Posterior vena cava (tissue), 2 donors: ENCODE data around the gene FOLH1. TPM values are rescaled to one million over a fixed set of nuclear protein-coding genes. Genes with fewer than 3 reads are reported as not detected.
"Not testable (repeated sequence)": the region's sequence is repeated elsewhere in the genome, so short reads cannot be mapped to it uniquely, and the experiment has no call there.

Source experiments
- DNase-seq: peaks from one replicate; pipeline ENCODE4 v3.0.0-alpha.2; 2020; ENCODE audit warnings: low spot score
- intact Hi-C, 2 donors: fragments of 100-400 bp; cut with DNase I; formaldehyde crosslinking; loops; one replicate each; pipeline versions ENCODE4 v1.14.1 to v1.14.2; 2022 to 2023
- long read RNA-seq, 2 donors: library from polyadenylated mRNA; unstranded; transcript quantifications; one replicate each; pipeline ENCODE4 v2.0.0, GENCODE V29; 2020 to 2021
- total RNA-seq, 2 donors: library from RNA; stranded (reverse); fragmentation: NEBNext Ultra II Directional; extraction: Animal tissue kit (Norgen Biotek cat#: 25700); gene quantifications; one replicate each; pipeline ENCODE4 v1.2.1, GENCODE V29; 2021
- donor health status: DM: yes; HTN: yes; CAD: no.
- donor health status: DM: yes; HTN: yes; CAD: no.

Gene FOLH1
- 1 to 10 TPM in 1 of 2 donors, under 1 TPM in 1; 0.71 to 2.5 TPM for total RNA-seq
- long read RNA-seq, donor 1, partial matches to known transcripts = 0 of 1 reads
- long read RNA-seq, donor 1, other reads (novel, unspliced or antisense) = 0 of 1 reads
- long read RNA-seq, donor 2 = 0 reads

DNA sequence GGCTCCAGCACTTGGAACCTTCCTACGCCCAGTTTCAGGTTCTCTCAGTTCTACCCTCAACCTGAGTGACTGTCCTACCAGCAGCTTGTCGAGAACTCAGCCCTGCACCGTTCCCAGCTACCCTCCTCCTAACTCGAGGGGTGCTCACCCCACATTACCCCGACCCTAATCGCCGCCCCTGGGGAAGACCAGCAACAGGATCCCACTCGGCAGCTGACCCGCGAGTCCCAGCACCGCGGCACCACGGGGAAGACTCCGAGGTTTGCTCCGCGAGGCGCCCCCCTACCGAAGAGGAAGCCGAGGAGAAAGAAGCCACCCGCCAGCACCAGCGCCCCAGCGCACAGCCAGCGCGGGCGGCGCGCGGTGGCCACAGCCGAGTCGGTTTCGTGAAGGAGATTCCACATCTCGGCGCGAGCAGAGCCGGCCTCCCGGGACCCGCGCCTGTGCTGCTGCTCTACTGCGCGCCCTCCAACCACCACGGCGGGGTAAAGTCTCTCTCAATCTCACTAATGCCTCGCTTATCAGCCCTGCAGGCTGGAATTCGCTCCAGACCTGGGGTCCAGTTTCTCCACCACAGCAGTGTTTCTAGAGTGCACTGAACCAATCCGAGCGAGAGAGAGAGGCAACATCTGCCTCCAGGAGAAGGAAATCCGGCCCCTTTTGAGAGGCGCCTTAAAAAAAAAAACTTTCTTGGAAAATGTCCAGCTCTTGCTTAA, at the start of gene FOLH1:
Gene FOLH1, minus strand, starts transcription at position 597 of the 716 bp plus-strand sequence. Its CDS starts 193 bp downstream, at position 404.
- peak; percentile 83 for DNase-seq
- intact Hi-C loops = no loop called here

DNA sequence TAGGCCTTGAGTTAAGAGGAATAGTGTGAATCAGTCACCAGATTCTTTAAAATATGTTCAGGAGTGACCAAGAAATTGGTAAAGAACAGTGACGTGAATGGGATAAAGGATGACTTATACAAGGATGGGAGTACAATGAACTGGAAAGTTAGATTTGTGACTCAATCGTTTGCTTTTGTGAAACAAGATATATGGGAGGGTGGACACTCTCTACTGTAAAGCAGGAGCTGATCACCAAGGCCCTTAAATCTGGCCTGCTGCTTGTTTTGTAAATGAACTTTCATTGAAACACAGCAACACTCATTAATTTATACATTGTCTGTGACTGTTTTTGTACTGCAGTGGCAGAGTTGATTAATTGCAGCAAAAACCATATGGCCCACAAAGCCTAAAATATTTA, 46.7 kb upstream of the FOLH1 start:
- intact Hi-C loops, DNase-seq: not testable (repeated sequence)

DNA sequence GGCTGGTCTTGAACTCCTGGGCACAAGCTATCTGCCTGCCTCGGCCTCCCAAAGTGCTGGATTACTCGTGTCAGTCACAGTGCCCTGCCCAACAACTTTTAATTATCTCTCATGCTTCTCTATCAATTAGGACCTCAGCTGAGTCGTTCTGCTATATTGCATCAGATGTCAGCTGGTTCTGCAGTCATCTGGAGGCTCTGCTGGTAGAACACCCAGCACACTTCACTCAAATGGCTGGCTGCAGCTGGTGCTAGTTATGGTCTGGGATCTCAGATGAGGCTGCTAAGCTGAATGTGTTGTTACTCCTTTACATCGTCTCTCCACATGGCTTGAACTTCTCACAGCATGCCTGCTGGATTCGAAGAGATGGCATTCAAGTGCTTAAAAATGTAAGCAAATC, 42.8 kb upstream of the FOLH1 start:
- DNase-seq, intact Hi-C loops: not testable (repeated sequence)

DNA sequence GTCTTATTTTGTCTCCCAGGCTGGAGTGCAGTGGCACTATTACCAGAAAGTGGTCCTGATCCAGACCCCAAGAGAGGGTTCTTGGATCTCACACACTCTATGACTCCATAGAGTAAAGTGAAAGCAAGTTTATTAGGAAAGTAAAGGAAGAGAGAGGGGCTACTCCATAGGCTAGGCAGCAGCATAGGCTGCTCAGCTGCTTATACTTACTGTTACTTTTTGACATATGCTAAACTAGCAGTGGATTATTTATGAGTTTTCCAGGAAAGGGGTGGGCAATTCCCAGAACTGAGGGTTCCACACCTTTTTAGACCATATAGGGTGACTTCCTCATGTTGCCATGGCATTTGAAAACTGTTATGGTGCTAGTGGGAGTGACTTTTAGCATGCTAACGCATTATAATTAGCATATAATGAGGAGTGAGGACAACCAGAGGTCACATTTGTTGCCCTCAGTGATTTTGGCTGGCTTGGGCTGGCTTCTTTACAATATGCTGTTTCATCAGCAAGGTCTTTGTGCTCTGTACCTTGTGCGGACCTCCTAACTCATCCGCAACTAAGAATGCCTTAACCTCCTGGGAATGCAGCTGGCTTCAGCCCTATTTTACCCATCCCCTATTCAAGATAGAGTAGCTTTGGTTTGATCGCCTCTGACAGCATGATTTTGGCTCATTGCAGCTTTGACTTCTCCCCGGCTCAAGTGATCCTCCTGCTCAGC, 42.2 kb upstream of the FOLH1 start:
- DNase-seq, intact Hi-C loops: not testable (repeated sequence)

DNA sequence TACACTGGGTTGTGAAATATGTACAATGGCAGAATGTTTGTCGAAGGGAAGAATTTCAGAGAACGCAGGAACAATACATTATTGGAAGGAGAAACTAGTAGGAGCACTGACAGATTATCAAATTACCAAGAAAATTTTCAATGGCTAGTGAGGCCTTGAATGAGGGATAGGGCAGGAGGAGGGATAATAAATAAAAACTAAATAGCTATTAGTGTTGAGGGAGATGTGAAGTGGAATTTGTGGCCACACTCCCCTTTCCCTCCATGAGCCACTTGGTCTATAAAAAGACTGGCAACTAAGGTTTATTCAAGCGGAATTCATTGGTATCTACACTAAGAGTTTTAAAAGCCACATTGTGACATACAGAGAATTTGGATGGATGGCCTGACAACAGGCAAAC, 41.0 kb upstream of the FOLH1 start:
- intact Hi-C loops = not testable (repeated sequence)

DNA sequence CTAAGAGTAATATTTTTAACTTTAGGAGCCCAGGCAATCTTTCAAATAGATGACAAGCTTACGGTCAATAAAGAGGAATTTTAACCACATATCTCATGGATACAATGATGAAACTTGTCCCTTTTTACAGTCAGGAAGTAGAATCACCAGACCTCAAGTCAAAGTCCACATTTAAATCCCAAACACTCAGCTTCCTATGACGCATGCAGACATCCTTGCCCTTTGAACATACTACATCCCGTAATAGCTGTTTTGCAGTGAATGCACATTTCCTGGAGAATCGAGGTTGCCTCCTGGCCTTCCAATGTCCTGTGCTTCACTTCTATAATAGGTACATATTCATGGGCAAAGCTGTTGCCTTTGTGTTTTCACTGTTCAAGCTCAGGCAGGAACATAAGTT, 25.3 kb upstream of the FOLH1 start:
- intact Hi-C loops, DNase-seq: not testable (repeated sequence)

More for the DNA sequence above, 41.0 kb upstream of the FOLH1 start:
- not testable (repeated sequence) for DNase-seq

DNA sequence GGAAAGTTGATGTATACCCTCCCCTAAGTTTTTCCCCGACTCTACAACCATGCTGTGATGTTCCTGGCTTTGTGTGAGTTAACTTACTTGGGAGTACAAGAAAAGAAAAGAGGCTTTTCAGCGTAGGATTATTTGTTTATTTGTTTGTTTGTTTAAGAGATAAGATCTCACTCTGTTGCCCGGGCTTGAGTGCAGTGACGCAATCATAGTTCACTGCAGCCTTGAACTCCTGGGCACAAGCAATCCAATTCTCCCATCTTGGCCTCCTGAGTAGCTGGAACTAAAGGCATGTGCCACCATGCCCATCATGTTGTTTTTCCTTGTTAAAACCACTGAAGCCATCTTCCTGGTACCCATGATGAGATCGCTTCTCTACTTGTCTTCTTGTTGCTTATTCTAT, 24.6 kb upstream of the FOLH1 start:
- not testable (repeated sequence) for DNase-seq

DNA sequence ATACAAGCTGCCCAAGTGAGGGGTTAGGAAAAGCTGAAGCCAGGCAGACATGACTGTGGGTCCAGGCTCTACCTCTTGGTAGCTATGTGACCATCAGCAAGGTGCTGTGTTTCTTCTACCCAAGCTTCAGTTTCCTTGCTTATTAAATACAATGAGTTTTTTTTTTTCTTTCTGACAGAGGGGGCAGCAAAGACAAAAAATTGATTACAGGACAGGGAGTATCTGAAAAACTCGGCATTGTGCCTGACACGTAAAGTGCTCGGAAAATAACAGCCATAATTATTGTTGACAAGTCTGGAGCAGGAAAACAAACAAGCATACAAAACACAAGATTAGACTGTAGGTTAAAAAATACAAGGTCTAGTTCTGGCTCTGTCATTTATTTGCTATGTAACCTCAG, 23.3 kb upstream of the FOLH1 start:
- intact Hi-C loops, DNase-seq: not testable (repeated sequence)

More for the DNA sequence above, 24.6 kb upstream of the FOLH1 start:
- intact Hi-C loops = not testable (repeated sequence)

DNA sequence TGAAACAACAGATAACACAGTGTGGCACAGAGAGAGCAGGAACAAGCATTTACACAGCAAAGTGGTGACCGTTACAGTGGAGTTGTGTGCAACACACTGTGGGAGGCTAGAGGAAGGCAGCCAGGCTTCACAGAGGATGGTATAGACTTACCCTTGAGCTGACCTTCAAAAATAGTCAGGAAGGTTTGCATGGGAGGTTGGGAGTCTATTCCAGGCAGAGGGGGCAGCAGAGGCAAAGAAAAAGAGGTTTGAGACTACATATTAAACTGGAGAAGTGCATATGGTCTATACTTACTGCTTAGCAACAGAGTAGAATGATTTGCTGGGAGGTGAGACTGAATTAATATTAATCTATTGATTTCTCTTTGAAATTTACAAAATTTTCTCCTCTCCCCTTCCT, 22.1 kb upstream of the FOLH1 start:
- intact Hi-C loops, DNase-seq: not testable (repeated sequence)

DNA sequence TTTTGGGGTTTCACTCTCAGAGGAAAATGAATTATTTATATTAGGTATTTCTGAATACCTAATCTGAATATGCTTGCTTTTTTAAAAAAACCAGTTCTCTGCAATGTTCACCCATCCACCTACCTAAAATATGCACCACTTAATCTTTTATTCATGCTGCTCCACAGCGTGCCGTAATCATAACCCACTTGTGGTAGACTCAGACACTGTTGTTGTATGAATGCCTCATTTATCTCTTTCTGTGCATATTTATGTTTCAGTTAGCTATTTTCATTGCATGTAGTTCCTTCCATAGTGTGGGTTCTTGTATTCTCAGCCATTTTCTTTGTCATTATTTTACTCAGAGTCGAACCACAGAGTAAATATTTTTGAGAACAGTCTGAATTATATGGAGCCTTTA, 21.6 kb upstream of the FOLH1 start:
- intact Hi-C loops, DNase-seq: not testable (repeated sequence)

DNA sequence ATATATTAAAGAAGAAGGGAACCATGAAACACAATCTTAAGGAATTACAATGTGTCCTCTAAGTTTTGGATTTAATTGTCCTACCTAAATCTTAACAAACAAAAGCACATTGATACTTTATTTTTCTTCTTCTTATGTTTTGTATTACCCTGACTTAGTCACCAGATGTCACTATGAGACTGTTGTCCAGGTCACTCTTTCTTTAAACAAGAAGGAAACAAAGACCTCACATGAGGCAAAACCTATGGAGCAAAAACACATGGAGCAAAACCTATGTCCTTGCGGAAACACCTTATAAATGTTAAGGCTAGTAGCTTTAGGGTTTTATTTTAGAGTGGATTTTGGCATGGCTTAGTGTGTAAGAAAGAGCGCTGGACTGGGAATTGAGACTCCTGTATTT, 20.7 kb upstream of the FOLH1 start:
- intact Hi-C loops = not testable (repeated sequence)

DNA sequence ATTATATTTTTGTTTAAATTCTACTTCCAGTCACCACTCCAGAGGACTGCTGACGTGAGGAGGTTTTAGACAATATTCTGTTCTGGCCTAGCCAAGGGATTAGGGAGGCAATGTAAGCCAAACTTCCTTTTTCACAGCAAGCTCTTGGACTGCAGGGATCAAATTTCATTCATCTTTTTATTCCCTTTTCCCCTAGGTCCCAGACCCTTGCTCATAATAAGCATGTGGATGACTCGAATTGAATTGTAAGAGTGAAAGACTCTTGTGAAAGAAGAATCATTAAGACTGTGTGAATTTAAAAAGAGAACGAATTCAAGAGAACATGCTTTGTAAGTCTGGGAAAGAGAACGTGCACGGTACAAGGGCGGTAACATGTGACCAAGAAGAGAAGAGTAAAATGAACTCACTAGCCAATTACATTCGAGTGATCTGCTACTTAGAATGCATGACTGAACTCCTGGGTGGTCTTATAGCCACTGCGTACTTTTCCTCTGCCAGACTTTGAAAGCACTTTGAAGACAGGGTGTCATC, 16.9 kb upstream of the FOLH1 start:
- DNase-seq, intact Hi-C loops: not testable (repeated sequence)

More for the DNA sequence above, 20.7 kb upstream of the FOLH1 start:
- not testable (repeated sequence) for DNase-seq

DNA sequence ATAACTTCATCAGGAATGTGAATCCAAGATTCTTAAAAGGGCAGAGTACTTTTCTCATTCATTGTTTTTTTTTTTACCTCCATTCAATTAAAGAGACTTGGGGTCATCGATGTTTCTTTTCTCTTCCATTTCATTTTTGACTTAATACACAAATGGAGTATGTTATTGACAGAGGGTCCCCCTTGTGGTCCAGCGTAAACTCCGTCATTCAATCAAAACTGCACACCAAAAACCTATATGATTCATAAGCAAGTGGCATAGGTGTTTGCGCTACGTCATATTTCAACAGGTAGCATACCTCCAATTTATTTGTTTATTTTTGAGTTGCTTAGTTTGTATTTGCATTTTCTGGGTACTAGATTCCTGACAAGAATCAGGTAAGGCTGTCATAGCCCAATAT, 12.7 kb upstream of the FOLH1 start:
- no peak for DNase-seq
- intact Hi-C loops = no loop called here

DNA sequence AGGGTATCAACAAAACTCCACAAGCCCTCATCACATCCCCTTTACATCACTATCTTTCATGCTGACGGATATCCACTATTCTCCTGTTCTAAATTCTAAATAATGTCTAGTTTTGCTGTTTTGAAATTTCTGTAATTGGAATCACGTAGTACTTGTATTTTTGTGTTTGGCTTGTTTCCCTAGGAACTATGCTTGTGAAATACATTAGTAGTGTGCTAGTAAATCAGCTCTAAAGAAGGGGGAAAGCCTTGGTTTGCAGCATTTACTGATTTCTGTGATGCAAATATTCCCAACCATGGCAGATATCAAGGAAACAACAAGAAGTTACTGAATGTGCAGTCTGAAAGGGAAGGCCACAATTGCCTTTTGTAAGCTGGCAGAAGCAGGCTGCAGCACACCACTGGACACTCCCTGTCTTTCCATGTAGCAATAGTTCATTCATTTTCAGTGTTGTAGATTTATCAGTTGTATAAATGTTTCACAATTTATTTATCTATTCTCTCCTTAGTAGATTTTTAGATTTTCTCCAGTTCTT, 4.7 kb upstream of the FOLH1 start:
- DNase-seq = no peak
- intact Hi-C loops = no loop called here

DNA sequence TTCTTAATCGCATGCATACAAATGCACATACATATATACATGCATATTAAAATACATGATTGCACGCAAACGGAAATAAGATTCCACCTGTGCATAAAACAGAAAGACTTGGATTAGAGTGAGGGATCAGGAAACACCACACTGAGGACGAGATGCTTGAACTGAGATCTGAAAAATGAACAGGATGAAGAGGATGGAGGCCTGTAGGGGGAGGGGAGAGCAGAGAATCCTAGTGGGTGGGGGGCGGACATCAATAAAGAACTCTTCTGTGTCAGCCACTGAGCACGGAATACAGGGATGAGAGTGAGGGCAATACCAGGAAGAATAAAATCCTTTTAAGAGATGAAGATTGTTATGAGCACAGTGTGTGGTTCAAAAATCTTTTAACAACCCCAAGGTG, 1.4 kb downstream of the FOLH1 start:
- DNase-seq, intact Hi-C loops: not testable (repeated sequence)

DNA sequence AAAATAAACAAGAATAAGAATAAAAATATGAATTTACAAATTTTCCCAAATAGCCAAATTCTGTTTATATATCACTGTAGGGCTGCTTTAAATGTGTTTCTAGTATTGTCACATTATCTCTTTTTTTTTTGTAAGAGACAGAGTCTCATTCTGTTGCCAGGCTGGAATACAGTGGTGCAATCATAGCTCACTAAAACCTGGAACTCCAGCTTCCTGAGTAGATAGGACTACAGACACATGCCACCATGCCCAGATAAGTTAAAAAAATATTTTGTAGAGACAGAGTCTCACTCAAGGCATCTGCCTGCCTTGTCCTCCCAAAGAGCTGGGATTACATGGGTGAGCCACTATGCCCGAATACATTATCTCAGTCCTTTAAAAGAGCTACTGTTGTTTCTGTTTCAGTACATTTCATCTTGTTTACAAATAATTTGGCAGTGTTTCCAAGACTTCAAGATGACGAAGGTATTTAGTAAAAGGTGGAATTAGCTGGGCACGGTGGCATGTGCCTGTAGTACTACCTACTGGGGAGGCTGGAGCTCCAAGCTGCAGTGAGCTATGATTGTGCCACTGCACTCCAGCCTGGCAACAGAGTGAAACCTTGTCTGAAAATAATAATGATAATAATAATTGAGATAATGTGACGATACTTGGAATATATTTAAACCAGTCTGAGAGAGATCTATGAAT, 6.0 kb downstream of the FOLH1 start:
- intact Hi-C loops = no loop called here
- peak; percentile 25 for DNase-seq

DNA sequence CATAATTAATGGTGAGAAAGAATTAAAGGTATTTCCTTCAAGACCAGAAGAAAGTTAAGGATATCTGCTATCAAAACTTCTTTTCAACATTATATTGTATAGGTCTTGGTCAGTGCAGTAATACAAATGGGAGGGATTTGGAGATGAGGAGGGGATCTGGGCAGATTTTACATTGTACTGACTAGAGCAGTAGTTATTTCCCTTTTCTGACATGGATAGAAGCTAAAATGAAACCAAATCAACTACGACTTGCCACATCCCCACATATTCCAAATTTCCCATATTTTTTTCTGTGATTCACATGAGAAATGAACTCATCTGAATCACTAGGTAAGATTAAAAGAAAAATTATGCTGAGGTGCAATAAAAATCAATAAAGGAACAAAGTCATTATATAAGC, 11.6 kb downstream of the FOLH1 start:
- intact Hi-C loops, DNase-seq: not testable (repeated sequence)

DNA sequence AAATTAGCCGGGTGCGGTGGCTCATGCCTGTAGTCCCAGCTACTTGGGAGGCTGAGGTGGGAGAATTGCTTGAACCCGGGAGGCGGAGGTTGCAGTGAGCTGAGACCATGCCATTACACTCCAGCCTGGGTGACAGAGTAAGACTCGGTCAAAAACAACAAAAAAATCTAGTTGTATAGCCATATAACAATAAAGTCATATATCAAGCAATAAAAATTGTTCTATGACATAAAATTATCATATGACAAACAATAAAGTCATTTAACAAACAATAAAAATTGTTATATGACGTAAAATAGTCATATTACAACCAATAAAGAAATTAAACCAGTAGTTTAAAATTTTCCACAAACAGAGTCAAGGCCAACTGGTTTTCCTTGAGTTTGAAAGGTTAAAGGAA, 12.4 kb downstream of the FOLH1 start:
- DNase-seq, intact Hi-C loops: not testable (repeated sequence)

DNA sequence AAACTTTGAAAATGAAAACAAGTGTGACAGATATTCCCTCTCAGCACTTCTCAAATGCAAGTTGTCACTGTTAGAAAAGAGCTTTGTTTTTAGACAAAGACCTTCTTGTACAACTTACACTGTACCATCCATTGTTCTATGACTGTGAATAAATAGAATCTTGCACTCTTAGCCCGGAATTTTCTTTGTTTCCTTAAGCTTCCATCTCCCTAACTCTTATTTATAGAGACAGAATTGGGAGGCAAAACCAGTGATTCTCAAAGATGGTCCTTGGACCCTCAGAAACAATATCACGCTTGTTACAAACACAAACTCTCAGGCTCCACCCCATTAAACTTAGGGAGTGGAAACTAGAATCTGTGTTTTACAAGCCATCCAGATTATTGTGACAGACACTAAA, 18.1 kb downstream of the FOLH1 start:
- DNase-seq, intact Hi-C loops: not testable (repeated sequence)
